Skeletal muscle satellite cell (primary cell): Measurements from ENCODE around the gene NPLOC4.

Experiments used
- H3K27me3 ChIP-seq: 2 replicates; pipeline ENCODE4 v1.7.0; 2013; ENCODE audit warnings: low read length; ENCODE audit not compliant: control insufficient read depth, insufficient read depth
- H3K36me3 ChIP-seq: 2 replicates; pipeline ENCODE4 v1.7.0; 2013; ENCODE audit warnings: mild to moderate bottlenecking, control low read depth, low read length; ENCODE audit not compliant: insufficient read depth
- H3K4me1 ChIP-seq: 2 replicates; pipeline ENCODE4 v1.7.0; 2013; ENCODE audit warnings: low read length; ENCODE audit not compliant: control insufficient read depth, insufficient read depth
- H3K4me2 ChIP-seq: 2 replicates; pipeline ENCODE4 v1.7.0; 2013; ENCODE audit warnings: mild to moderate bottlenecking, low read length
- H3K4me3 ChIP-seq: 2 replicates; pipeline ENCODE4 v1.7.0; 2013; ENCODE audit warnings: low read length
- H3K9ac ChIP-seq: 2 replicates; pipeline ENCODE4 v1.7.0; 2013; ENCODE audit warnings: mild to moderate bottlenecking, low read depth, low read length, moderate library complexity
- H3K9me3 ChIP-seq: replicated peaks from 2 replicates; pipeline ENCODE4 v1.7.0; 2013; ENCODE audit warnings: mild to moderate bottlenecking, control low read depth, low read length

The NPLOC4 gene

DNA sequence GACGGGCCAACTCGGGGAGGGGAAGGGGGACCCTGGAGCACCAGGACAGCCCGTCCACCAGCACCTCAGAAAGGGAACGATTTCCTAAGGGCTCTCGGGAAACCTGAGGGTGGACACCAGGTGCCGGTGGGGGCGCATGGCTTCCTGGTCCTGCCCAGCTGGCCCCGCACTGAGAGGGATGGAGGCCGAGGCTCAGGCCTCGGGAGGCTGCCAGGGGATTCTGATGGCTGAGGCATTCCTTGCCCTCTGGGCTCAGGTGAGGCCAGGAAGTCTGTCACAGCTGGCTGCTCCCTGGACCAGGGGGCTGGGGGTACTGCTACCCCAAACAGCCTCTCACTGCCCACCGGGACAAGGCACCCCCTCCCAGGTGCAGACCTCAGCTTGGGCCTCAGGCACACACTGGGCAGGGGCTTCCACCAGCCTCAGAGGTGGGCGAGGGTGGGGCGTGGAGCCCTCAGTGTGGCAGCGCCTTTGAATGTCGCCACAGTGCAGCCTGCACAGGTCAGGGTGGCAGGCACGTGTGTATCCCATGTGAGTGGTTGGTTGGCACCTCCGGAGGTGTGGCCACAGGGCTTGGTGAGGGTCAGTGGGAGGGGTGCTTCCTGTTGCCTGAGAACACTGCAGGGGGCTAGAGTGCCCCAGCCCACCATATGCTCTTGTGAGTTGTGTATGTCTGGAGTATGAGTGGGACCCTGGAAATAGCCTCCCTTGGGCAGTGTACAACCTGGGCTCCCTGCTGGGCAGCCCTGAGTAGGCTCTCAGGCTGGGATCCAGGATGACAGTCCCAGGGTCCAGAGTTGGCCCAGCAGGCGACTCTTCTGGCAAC, 112.7 kb downstream of the NPLOC4 start:
- H3K27me3 ChIP-seq, result peaks cover 28% of the 10 kb centered on the region
- H3K9ac ChIP-seq, result no peak overlapping the region
- no peak overlapping the region for H3K4me2 ChIP-seq

DNA sequence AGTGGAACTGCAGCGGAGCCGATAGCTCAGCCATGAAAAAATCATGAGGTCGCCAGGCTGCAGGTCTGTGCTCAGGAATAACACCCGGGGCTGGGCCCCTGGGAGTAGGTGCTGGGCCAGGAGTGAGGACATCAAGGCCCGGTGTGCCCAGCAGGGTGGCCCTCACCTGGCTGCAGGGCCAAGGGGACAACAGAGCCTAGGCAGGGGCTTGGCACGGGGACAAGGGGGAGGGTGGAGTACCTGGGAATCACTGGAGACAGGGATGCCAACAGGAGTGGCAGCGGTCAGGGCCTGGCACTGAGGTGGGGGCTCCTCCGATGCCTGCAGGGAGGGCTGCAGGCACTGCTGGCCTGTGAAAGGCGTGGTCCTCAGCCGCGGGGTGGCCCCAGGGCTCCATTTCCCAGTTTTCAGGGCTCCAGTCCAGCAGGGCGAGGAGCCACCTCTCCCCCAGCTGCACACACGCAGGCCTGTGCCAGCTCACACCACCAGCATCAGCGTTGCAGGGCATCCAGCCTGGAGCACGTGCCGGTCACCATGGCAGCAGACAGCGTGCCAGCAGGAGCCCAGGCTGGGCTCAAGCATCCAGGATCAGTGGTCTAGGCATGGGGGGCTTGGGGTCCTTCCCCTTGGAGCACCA, 113.4 kb downstream of the NPLOC4 start:
- Histone ChIP-seq H3K36me3 (no peaks in the 10 kb centered on the region), H3K9me3 (no peaks in the 10 kb centered on the region), H3K27me3 (peaks cover 20% of the 10 kb centered on the region), H3K4me3 (no peak overlapping the region), H3K4me2 (peak overlapping the region; percentile 46), H3K4me1 (peaks cover 31% of the 10 kb centered on the region), H3K9ac (peak overlapping the region; percentile 11)

More for the DNA sequence above, 112.7 kb downstream of the NPLOC4 start:
- H3K4me1 ChIP-seq, result peaks cover 24% of the 10 kb centered on the region
- H3K36me3 ChIP-seq, result no peaks in the 10 kb centered on the region
- no peaks in the 10 kb centered on the region for H3K9me3 ChIP-seq
- H3K4me3 ChIP-seq, result no peak overlapping the region

DNA sequence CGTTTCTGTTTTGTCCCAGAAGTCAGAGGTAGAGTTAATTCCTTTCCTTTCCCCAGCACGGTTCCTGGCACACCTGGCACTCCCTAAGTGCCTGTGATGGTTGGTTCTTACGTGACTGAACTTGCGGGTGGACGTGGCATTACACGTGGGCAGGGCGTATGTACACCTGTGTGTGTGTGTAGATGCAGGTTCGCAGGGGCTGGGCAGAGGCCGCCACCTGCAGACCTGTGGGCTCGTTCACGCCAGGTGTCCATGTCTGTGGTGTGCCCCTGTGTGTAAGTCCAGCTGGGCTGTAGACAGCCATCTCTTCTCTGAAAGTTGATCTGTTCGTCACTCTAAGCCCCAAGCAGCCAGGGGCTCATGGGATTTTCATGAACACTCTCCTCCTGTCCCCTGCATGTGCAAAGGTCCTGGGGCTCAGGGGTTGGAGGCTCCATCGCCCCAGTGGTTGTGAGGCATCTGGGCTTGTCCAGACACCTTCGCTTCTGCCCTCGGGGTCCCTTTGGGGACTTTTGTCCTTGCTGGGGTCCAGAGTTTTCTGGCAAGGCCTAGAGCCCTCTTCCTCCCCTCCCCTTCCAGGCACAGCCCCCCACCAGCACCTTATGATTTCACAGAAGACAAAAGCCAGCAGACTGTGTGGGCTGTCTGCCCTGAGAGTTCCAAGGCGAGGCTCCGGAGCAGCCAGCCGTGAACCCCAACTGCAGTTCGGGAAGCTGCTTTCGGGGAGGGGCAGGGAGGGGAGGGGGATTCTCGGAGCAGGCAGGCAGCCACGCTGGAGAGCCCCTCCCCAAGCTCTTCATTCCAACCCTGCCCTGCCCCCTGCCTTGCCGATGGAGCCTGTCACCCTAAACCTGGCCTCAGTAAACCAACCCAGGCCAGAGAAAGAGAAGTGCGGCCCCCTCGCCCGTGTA, 114.2 kb downstream of the NPLOC4 start:
- H3K27me3 ChIP-seq, result peaks cover 13% of the 10 kb centered on the region
- H3K9ac ChIP-seq, result no peak overlapping the region
- H3K4me1 ChIP-seq, result peaks cover 36% of the 10 kb centered on the region

DNA sequence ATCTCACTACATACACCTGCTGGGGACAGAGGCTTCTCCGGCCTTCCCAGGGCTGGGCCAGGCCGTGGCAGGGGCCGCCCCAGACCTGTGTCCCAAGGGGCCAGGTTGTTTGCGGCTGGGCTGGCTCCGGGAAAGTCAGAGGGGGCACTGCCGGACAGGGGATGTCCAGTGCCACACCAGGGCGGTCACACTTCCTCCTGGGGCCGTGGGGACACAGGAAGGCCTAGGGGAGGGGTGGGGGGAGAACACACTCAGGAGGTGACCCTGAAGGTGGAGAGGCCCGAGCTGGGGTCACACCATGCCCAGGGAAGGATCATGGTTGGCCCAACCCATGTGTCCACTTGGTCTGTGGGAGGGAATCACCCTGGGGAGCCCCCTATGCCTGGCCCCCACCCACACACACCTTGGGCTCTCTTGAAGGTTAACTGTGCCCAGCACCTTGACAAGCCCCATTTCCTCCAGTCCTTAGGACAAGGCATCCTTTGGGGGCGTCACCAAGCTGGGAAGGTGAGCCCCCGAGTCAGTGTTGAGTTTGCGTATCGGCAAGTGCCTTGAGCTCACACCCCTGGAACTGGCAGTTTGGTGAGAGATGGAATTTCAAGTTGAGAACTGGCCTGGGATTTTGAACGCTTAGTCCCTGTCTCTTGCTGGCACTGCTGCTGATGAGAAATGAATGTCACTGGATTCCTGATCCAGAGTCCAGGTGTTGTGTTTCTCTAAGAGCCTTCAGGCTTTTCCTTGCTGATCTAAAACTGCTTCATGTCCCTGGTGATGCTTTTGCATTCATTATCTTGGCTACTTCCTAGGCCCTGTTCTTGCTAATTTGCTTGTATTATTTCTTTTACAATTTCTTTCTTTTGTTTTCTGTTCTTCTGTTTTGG, 116.7 kb downstream of the NPLOC4 start:
- H3K9me3 ChIP-seq, result no peaks in the 10 kb centered on the region
- peaks cover 53% of the 10 kb centered on the region for H3K4me1 ChIP-seq
- peak overlapping the region; percentile 87 for H3K4me2 ChIP-seq
- H3K36me3 ChIP-seq, result peaks cover 7% of the 10 kb centered on the region
- no peak overlapping the region for H3K9ac ChIP-seq
- H3K27me3 ChIP-seq, result peaks cover 6% of the 10 kb centered on the region
- H3K4me3 ChIP-seq, result no peak overlapping the region

More for the DNA sequence above, 114.2 kb downstream of the NPLOC4 start:
- no peak overlapping the region for H3K4me3 ChIP-seq
- H3K36me3 ChIP-seq, result peaks cover 3% of the 10 kb centered on the region
- no peaks in the 10 kb centered on the region for H3K9me3 ChIP-seq
- peak overlapping the region; percentile 46 for H3K4me2 ChIP-seq

DNA sequence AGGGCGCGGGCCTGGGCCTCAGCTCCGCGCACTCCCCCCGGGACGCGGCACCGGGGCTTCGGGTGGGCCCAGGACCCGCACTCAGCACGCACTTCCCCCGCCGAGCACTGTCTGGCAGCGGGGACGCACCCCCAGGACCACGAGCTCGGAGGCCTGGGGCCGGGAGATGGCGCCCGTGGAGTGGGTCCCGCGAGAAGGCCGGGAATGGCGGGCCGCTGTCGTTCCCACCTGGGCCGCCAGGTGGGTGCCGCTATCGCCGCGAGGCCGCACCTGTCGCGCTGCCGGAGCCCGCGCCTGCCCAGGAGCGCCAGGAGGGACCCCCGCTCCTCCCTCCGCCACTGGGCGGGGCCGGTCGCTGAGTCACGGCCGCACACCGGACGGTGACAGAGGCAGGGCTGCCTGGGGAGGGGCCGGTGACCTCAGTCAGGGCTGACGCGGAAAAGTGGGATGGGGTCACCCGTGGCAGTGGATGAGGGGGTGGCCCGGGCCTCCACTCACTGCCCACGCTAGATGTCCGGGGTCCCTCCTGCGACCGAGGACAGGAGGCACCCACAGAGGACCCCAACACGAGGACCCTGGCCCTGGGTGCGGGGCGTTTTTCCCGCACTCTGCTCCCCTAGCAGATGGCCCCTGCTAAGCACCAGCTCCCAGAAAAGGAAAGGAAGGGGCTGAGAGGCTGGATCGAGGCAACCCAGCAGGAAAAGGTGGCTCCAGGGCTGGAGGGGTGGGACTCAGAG, 117.5 kb downstream of the NPLOC4 start:
- H3K27me3 ChIP-seq, result peaks cover 2% of the 10 kb centered on the region
- peak overlapping the region; percentile 70 for H3K4me3 ChIP-seq
- H3K4me1 ChIP-seq, result peaks cover 53% of the 10 kb centered on the region
- peak overlapping the region; percentile 87 for H3K4me2 ChIP-seq
- peak overlapping the region; percentile 51 for H3K9ac ChIP-seq
- no peaks in the 10 kb centered on the region for H3K9me3 ChIP-seq
- peaks cover 7% of the 10 kb centered on the region for H3K36me3 ChIP-seq

DNA sequence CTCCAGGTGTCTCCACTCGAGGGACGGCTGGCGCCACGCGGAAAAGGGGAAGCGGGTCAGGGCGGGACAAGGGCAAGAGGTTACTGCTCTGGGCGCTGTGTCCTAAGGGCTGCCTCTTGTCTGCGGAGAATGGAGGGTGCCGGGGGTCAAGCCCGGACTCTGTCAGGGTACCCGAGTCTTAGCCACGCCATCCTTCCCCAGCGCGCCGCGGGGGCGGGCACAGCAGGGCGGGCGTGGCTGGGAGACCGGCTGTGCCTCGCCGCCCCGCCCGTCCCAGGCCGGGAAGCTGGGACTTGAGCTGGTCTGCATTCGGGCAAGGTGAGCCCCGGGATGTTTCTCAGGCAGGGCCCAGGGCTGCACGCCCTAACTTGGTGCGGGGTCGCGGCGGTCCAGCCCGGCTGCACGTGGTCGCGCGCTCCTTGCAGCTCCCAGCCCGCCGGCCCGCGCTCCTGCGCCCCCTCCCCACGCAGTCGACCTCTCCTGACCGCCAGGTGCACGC, 118.1 kb downstream of the NPLOC4 start:
- Histone ChIP-seq H3K4me3 (peak overlapping the region; percentile 70), H3K36me3 (peaks cover 7% of the 10 kb centered on the region), H3K4me2 (peak overlapping the region; percentile 87), H3K27me3 (no peaks in the 10 kb centered on the region), H3K4me1 (peaks cover 57% of the 10 kb centered on the region), H3K9me3 (no peaks in the 10 kb centered on the region), H3K9ac (peak overlapping the region; percentile 51)

DNA sequence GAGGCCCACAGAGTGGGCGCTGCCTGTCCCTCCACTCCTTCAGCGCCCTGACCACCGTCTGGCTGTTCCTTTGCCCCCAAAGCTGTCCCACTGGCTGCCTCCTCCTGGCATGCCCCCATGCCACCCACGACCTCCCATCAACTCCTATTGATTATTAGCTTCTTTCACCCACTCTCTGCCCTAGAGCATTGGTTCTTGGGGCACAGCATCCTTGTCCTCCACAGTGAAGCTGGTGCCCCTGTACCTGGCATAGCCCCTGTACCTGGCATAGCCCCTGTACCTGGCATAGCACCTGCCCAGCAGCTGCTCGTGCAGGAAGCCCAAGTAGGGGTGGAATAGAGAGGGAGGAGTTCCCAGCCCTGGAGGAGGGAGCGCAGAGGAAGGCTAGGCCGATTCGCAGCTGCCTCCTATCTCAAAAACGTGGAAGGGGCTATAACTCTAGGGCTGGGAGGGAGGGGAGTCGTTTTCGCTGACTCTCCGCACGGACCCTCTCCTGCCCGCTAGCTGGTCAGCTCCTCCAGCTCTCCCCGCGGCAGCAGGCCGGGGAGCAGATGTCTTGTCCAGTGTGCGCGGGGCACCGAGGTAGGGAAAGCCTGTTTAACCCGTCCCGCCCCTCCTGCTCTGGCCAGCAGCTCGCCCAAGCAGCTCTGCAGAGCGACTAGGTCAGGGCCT, 118.7 kb downstream of the NPLOC4 start:
- H3K27me3 ChIP-seq, result no peaks in the 10 kb centered on the region
- no peaks in the 10 kb centered on the region for H3K9me3 ChIP-seq
- peak overlapping the region; percentile 87 for H3K4me2 ChIP-seq
- H3K9ac ChIP-seq, result peak overlapping the region; percentile 51
- H3K4me3 ChIP-seq, result peak overlapping the region; percentile 70
- peaks cover 54% of the 10 kb centered on the region for H3K4me1 ChIP-seq
- H3K36me3 ChIP-seq, result peaks cover 7% of the 10 kb centered on the region

DNA sequence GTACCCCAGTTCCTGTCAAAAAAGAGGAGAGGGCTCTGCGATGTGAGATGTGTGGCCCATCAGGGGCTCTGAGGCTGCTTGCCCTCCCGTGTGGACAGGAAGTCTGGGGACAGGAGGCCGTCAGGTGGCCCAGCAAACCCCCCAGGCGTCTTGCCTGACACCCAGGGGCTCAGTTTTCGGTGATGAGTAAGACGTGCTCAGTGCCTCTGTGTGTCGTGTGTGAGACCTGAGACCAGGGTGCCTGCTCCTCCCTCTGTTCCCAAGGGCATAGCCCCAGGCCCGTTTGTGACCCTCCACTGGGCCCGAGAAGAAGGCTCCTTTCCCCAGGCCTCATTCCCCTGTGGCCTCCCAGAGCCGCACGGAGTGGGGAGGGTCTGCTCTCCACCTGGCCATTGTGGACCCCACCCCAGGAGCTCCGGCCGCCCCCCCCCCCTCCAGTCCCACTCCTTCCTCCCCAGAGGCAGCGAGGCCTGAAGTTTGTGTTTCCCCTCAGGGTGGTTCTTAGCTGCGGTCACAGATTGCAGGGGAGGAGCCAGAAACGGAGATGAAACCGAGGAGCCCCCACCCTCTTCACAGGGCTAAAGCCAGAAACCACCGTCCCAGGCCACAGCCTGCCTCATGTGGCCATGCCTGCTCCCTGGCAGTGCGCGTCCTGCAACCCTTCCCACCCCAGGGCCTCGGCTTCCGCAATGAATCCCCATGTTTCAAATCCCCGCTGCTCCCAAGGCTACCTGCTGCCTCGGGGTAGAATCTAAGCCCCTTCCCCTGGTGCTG, 119.4 kb downstream of the NPLOC4 start:
- Histone ChIP-seq H3K27me3 (no peaks in the 10 kb centered on the region), H3K36me3 (peaks cover 7% of the 10 kb centered on the region), H3K9me3 (no peaks in the 10 kb centered on the region), H3K4me3 (peak overlapping the region; percentile 28), H3K4me1 (peaks cover 52% of the 10 kb centered on the region), H3K9ac (peak overlapping the region; percentile 4), H3K4me2 (peak overlapping the region; percentile 98)

DNA sequence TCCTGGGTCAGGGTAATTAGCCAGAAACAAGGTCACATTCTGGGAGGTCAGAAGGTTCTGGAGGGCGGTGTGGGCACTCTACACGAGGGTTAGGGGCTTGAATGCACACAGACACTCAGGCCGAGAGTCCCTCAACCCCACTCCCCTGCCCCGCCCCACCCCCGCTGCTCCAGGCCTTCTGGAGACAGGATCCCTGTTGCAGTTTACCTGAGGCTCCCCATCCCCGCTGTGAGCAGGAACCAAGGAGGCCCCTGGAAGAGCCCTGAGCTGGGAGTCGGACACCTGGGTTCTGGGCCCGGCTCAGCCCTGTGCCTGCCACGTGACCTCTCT, 119.9 kb downstream of the NPLOC4 start:
- Histone ChIP-seq H3K4me1 (peaks cover 52% of the 10 kb centered on the region), H3K9me3 (no peaks in the 10 kb centered on the region), H3K9ac (peak overlapping the region; percentile 96), H3K4me2 (peak overlapping the region; percentile 98), H3K4me3 (peak overlapping the region; percentile 79), H3K36me3 (peaks cover 10% of the 10 kb centered on the region), H3K27me3 (no peaks in the 10 kb centered on the region)
